HS-27A (cell line): Measurements from ENCODE around the gene HIVEP3.

ENCODE experiments used
- DNase-seq: peaks from one replicate; pipeline ENCODE4 v3.0.0-alpha.2; 2012; ENCODE audit warnings: low read depth, missing footprints

HIVEP3 gene

GRCh38 chr1:41530411-41530810 is 388.3 kb downstream of the HIVEP3 start:
- no peak for DNase-seq

DNA sequence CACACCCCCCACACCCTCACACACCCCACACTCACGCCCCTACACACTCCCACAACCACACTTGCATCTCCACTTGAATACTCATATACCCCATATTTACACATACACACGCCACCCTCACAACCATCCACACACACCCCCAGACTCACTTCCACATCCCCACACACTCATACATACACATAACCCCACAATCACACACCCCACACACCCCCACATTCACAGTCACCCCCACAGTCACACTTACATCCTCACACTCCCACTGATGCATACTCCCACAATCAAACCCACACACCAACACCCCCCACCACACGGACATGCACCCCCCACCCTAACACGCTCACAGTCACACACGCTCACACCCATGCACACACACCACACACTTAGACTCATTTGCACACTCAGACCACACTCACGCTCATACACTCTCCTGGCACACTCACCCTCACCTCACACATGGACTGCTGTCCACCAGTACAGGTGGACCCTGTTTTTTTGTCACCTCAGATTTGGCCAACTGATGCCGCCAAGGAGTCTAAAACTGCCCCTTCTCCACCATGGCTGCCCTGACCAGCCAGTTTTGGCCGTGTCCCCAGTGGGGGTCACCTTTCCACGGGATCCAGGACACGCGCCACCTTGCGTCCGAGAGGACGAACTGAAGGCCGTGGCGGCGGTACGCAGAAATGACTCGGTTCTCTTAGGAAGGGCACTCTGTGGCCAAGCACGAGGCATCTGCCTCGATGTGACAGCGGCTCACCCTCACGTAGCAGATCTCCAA is 388.9 kb downstream of the HIVEP3 start:
- DNase-seq: no peak

GRCh38 chr1:41528726-41529605 is 389.8 kb downstream of the HIVEP3 start:
- no peak for DNase-seq

GRCh38 chr1:41528106-41528505 is 390.6 kb downstream of the HIVEP3 start:
- no peak for DNase-seq

- DNase-seq: no peak
Observed at GRCh38 chr1:41526956-41527561, 391.7 kb downstream of the HIVEP3 start.

DNA sequence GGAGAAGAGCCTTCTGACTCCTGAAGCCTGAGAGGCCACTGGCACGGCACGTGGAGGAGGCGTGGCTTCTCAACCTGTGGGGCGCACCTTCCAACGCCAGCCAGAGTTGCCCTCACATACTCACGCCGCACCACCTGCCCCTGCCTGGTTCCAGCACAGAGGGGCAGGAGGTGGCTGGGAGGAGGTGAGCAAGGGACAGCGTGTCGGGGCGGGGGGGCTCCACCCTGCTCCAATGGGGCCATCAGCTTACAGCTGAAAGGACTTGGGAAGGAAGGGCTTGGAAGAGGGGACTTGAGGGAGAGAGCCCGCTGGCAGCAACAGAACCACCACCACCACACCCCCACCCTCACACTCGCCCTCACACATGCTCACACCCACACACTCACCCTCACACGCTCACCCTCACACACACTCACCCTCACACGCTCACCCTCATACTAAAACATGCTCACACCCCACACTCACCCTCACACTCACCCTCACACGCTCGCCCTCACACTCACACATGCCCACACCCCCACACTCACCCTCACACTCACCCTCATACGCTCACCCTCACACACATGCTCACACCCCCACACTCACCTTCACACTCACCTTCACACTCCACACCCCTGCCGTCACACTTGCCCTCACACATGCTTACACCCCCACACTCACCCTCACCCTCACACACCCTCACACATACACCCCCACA is 392.7 kb downstream of the HIVEP3 start:
- DNase-seq: no peak

DNA sequence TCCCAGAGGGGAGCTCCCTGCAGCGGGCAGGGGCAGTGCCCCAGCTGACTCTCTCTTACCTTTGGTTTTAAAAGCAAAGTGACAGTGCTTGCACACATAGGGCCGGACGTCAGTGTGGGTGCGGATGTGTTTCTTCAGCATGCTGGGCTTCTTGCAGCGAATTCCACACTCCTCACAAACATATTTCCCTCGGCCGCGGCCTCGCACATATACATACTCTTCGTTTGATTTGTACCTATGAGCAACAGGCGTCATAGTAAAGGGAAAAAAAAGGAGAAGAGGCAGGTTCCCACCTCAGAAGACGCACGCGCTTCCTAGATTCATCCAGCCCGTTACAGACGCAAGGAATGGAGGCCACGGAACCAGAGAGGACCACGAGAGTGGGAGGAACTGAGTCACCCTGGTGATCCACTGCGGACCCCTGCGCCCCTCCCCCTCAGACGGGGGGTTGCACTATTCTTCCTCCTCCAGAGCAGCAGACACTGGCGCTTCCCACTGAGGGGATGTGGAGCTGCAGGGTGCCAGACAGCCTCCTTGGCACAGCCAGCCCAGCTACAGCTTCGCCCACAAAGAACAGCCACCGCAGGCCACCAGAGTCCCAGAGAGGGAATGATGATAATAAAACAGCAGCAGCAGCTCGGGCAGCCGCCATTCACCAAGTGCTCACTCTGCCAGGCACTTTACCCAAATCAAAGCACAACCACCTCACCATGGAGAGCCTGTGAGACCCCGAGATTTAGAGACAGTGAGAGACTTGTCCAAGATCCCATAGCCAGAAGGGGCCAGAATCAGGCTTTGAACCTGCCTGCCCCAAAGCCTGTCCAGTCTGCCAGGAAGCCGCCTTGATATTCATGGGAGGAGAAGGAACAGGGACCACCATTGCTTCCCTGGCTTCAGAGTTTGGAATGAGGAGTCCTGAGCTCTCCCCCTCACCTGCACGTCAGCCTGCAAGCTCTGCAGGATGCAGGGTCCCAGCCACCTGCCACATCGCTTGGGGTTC is 393.7 kb downstream of the HIVEP3 start:
- DNase-seq: no peak

DNA sequence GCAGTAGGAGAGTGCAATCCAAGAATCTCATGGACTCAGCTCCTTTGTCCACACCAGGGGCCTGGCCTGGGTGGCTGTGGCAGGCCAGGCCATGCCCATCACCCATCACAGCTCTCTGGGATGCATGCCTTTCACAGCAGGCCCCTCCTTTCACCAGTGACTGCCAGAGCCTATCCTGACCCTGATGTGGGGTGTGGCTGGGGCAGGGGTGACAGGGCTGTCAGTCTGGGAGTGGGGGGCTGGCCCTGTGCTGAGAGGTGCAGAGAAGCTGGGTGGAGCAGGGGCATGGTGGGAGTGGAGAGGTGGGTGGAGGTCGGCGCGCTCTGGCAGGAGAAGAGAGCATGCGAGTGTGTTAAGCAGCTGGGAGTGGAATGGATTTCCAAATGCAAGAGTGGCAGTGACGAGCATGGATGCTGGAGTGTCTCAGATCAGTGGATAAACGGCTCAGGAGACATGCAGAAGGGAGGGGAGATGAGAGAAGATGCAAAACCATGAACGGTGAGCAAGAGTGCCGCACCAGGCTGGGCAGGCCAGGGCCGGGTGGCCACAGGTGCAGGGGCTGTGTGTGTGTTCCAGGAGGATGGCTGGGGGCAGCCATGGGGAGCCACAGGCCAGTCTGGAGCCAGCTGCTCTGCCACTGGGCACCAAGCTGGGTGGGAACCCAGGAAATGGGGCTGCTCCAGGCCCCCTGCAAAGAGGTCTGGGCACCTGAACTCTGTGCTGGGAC is 394.6 kb downstream of the HIVEP3 start:
- DNase-seq: no peak

GRCh38 chr1:41523071-41523470 is 395.7 kb downstream of the HIVEP3 start:
- no peak for DNase-seq

- DNase-seq: no peak
Observed at GRCh38 chr1:41521766-41522165, 397.0 kb downstream of the HIVEP3 start.

GRCh38 chr1:41520951-41521752 is 397.6 kb downstream of the HIVEP3 start:
- DNase-seq: no peak

DNA sequence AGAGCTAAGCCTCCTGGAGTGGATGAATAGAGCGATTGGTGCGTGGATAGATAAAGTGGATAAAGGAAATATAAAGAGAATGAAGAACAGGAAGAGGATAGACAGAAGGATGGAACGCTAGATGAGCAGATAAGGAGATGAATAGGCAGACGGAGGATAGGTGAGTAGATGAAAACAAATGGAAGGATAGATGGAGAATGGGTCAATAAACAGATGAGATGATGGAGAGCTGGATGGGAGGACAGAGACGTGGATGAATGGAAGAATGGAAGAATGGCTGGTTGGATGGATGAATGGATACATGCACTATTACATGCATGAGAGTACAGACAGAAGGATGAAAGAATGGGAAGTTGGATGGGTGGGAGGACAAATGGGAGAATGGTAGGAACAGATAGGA is 399.1 kb downstream of the HIVEP3 start:
- no peak for DNase-seq

DNA sequence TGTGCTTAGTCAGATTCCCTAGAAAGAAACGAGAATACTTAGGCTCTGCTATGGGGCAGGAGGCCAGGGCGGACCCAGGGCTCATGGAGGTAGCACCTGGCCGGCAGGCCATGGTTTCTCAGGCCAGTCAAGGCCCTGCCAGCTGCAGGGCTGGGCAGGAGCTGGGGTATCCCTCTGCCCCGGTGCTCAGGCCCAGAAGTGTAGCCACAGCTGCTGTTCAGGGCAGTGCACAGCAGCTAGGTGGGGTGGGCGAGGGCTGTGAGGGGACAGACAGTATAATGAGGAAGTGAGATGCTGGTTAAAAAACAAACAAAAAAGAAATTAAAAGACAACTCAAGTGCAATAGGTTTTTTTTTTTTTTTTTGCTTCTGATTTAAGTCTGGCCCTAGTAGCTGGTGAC is 400.3 kb downstream of the HIVEP3 start:
- no peak for DNase-seq

- DNase-seq: no peak
Observed at GRCh38 chr1:41517062-41517438, 401.7 kb downstream of the HIVEP3 start.

DNA sequence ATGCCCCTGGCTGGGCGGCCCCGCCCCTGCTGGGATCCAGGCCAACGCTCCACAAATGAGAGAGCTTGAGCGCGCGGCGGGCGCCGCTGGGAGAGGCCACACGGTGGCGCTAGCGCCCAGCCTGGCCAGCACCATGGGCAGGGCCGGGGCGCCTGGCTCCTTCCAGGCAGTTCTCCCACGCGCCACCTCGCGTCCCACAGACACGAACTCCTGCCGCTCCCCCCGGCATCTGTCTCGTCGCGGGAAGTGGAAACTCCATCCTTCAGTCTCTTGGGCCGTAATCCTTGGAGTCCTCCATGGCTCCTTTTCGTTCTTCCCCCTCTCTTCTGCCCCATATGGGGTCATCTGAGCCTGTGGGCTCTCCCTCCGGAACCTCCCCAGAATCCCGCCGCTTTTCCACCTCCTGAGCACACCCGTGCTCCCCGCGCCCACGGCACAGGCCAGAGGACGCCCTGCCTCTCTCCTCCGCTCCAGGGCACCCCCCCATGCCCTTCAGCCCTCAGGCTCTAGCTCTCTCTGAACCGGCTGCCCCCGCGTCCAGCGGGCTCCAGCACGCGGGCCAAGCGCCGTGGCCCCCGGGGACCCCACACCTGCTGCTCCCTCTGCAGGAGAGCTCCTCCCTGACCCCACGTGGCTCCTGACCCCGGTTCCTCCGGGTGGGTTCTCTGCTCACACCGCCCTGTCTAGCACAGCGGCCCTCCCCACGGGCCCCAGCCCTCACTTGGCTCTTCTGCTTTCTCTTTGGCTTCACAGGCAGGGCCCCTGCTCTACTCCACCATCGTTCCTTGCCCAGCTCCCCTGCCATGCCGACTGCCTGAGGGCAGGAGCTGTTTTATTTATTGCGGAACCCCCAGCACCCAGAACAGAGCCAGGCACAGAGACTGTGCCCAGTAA is 402.3 kb downstream of the HIVEP3 start:
- no peak for DNase-seq

- DNase-seq: no peak
Observed at GRCh38 chr1:41515778-41516167, 402.9 kb downstream of the HIVEP3 start.

DNA sequence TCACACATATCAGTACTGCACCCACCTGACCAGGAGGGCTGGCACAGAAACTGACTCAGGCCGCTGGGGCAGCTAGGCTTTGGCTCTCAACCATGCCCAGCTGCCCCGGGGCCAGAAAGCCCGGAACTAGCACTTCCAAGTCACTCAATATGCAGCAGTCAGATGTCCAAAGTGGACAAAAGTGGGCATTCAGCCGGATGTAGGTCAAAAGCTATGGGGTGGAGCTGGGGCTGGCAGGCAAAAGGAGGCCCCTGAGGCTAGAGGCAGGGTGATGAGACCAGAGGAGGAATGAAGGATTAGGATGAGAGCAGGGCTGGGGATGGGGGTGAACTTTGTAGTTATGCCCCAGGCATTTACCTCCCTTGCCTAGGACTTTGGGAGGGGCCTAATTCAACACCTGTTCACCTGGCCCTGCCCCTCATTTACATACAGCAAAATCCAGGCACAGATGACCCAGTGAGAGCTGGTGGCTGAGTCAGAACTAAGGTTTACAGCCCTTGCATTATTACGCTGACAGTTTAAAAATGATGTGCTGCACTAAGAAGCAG is 403.5 kb downstream of the HIVEP3 start:
- DNase-seq: no peak

- no peak for DNase-seq
Observed at GRCh38 chr1:41514381-41514780, 404.3 kb downstream of the HIVEP3 start.
